ENCODE results near the gene TXNDC17.
A peak's percentile ranks its signal among the peaks of the same experiment; 100 is the strongest.
"Not testable (repeated sequence)": the region's sequence is repeated elsewhere in the genome, so short reads cannot be mapped to it uniquely, and the experiment has no call there.

Gene TXNDC17

DNA sequence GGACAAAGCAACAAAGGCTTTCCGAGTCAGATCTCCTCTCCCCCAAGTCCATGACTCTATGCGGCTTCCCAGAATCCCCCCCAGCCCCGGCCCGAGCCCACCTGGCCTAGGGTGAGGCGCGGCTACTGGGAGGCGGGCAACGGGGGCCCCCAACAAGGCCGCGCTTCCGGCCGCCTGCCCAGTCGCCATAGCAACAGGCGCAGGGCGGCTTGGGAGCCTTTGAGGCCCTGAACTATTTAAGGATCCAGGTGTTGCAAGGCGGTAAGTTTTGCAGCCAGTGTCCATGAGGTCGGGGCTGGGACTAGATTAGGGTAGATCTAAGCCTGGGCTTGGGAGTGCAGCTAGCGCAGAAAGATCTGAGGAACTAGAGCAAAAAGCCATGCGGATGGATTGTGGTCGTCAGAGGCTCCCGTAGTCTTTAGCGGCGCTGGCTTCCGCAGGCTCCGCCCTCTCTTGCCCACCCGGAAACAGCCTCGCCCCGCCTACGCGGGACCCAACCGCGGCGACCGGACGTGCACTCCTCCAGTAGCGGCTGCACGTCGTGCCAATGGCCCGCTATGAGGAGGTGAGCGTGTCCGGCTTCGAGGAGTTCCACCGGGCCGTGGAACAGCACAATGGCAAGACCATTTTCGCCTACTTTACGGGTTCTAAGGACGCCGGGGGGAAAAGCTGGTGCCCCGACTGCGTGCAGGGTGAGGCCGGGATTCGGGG, at the start of gene TXNDC17, which contains the start of gene KIAA0753:
Gene TXNDC17 (plus strand): TSS at position 525 of the 711 bp plus-strand sequence. CDS start 23 bp downstream, at position 548.
Gene KIAA0753 (minus strand): TSS at position 176 of the 711 bp plus-strand sequence. CDS start 5,608 bp downstream, outside the sequence.
- peak; percentile 83 for DNase-seq

DNA sequence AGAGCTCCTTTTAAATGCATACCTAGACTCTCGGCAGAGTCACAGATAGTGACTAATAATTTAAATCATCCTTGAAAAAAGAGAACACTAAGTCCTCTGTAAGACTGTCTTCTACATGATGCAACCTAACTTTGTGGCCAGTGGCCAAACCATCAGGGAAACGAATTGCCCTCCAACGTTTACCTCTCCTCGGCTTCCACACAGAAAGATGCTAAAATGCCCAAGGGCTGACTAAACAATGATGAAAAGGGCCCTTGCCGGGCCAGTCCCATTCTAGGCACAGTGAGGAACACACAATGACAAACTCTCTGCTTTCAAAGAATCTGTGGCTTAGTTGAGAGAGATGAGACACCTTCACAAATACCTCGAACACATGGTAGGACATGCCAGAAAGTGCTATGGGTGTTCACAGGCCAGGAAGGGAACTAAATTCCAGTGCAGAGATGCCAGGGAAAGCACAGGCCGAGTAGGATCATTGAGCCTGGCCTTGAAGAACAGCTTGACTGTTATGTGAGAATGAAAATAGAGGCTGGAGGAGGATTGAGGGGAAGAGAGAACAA, 49.2 kb upstream of the TXNDC17 start:
- DNase-seq = no peak

DNA sequence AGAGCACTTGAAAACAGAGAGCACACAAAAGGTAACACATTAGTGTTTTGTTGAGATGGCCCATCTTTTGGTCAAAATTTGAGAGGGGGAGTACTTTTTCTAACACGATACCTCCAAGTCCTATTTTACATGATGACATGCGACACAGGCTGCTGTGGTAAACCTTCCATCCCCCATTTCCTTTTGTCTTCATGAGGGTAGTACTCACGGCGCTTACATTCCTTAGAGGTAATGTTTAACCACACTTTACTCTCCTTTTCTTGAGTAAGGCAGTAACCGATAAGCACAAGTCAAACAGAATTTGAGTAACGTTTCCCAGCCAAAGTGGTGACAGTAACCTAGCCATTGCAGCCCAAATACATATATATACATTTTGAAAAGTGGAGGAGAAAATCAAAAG, 48.7 kb upstream of the TXNDC17 start:
- DNase-seq = no peak

DNA sequence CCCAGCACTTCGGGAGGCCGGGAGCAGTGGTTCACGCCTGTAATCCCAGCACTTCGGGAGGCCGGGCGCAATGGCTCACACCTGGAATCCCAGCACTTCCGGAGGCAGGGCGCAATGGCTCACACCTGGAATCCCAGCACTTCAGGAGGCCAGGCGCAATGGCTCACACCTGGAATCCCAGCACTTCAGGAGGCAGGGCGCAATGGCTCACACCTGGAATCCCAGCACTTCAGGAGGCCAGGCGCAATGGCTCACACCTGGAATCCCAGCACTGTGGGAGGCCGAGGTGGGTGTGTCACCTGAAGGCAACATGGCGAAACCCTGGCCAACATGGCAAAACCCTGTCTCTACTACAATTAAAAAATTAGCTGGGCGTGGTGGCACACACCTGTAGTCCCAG, 47.5 kb upstream of the TXNDC17 start:
- not testable (repeated sequence) for DNase-seq

DNA sequence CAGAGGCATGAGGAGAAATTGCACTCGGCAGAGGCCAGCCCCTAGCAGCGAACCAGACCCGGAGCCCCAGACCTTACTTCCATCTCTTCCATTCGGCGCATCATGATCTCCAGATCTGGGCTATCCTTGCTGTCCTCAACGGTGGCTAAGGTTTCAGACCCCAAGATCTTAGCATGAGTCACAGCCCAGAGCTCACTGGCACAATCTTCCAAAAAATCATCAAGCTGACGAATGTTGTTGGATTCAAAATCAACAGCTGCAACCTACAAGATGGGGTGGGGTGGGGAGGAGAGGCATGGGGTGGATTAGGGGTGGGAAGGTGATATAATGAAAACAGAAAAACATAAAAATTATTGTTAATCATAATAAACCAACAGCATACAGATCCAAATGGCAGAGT, 44.8 kb upstream of the TXNDC17 start:
- no peak for DNase-seq

DNA sequence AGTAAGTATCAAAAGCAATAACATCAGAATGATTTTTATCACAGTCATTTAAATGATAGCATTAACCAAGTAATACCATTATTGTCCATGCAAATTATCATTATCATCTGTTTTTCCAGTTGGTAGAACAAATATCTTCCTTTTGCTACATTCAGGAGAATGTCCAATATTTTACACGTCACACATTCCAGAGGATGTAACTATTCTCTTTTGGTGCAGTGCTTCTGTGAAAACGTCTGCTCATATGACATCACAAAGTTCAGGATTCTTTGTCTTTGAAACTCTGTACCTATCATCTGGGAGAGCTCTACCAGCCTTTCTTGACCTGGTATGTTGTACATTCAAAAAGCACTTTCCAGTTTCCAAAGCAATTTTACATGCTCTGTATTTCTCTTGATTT, 44.3 kb upstream of the TXNDC17 start:
- no peak for DNase-seq

DNA sequence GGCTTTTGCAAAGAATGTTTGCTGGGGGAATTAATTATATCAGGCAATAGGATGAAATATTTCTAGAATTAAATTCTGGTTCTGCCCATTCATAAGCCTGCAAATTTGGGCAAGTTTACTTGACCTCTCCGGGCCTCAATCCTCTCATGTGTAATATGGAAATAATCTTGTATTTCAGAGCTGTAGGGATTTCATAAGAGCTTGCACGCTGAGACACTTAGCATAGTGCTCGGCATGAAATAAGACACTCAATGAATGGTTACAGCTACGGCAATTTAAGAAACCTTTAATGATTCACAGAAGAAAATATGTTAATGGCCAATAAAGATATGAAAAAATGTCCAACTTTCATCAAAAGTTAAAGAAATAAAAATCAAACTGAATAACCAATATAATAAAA, 43.9 kb upstream of the TXNDC17 start:
- no peak for DNase-seq

DNA sequence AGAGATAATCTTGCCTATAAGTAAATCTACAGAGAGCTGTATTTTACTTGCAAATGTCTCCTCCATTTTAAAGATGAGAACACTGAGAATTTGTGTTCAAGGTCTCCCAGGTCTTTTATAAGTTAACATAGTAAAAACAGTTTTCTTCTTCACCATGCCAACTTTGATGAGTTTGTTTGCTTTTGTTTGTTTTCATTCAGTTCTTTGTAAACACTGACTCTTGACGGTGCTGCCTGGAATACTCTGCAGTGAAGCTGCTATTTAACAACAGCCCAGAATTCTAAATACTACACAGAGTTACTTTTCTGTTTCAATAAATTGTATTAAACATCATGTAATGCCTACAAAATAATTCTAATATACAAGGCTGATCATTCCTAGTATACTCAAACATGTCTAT, 43.1 kb upstream of the TXNDC17 start:
- DNase-seq = no peak

DNA sequence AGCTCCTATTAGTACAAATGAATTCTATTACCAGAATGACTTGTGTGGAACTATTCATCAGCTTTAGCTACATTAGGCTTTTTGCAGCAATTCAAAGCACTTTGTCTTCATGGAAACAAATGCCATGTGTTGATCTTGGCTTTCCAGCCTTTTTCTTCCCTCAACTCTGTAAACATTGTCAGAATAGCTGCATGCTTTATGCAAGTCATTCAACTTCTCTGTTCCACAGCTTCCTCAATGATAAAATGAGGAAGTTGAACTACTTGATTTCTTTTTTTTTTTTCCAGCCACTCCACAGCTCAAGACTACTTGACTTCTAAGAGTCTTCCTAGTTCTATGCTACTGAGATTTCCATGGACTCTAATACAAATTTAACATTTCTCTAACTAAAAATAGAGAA, 41.5 kb upstream of the TXNDC17 start:
- no peak for DNase-seq

DNA sequence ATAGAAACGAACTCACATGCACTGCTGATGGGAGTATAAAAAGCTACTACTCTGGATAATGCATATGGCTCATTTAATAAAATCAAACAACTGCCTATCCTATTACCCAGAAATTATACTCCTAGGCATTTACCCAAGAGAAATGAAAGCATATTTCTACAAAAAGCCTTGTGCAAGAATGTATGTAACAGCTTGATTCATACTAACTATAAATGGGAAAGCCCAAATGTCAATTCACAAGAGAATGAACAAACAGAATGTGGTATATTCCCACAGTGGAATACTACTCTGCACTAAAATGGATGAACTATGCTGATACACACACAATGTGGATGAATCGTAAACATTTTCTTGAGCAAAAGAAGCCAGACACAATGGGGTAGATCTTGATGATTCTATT, 38.7 kb upstream of the TXNDC17 start:
- DNase-seq = no peak

DNA sequence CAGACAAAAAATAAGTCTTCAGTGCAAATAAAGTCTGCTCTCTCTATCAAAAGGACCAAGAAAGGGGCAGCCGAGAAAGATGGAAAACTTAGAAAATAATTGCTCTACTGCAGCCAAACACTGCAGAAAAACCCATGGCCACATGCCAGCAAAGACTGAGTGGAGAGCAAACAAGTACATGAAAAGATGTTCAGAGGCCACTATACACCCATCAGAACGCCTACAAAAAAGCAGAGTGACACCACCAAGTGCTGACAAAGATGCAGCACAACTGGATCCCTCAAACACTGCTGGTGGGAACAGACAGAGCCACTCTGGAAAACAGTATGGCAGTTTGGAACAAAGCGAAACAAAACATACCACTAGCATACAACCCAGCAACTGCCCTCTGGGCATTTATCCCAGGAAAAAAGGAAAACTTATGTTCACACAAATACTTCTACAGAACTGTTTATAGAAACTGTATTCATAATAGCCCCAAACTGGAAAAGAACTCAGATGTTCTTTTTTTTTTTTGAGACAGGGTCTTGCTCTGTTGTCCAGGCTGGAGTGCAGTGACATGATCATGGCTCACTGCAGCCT, 37.0 kb upstream of the TXNDC17 start:
- no peak for DNase-seq

DNA sequence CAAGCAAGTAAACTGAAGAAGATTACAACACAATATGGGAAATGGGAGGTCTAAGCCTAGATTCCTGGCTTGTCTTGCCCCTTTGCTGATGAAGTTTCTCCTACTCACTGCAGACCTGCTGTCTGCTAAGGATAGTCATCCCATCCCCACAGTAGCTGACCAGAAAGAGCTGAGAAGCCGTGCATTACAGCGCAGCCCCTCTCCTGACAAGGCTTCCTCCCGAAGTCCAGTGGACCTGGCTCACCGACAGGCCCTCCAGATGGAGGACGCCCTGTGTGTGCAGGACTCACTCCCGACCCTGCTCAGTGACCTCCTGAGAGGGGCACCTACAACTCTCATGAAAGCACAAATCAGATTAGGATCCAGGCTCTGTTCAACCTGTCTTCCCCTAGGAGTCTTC, 35.7 kb upstream of the TXNDC17 start:
- no peak for DNase-seq

DNA sequence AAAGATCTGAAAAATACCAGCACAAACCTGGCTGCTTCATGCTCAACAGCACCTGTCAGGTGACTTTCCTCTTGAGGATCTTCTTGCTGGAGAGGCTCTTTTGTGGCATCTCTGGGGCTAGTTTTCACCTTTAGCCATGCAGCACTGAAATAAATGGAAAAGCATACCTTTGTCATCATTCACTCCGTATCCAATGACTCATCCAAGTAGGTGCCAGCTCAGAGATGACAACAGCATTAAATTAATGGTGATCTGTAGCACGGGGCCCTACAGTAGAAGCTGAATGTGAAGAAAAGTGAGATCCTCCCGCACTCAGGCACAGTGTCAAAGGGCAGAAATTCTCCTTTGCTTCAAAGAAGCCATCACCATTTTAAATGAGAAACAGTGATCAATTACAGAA, 32.5 kb upstream of the TXNDC17 start:
- no peak for DNase-seq

DNA sequence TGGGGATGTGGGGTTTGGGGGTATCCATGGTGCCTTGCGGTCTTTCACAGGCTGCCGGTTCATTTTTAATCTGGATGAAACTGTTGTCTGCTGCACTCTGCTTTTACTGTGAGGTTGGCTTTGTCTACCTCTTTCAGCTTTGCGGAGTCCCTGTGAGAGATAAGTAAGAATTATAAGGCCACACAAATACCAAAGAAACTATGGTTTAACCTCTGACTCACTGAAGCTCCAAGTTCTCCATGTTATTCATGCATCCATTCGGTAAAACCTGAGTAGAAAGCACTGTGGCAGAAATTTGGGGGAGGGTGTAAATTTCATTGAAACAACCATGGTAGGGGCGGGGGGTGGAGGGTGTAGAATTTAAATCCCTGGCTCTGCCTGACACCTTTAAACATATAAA, 30.8 kb upstream of the TXNDC17 start:
- no peak for DNase-seq

DNA sequence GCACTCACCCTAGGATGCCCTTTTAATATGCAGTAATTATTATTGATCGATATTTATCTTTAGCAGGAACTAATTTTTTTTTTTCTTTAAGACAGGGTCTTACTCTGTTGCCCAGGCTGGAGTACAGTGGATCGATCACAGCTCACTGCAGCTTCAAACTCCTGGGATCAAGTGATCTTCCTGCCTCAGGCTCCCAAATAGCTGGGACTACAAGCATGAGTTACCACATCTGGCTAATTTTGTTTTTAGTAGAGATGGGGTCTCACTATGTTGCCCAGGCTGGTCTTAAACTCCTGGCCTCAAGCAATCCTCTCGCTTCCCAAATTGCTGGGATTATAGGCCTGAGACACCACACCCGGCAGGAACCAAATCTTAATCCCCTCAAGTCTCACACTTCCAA, 29.6 kb upstream of the TXNDC17 start:
- DNase-seq = no peak

DNA sequence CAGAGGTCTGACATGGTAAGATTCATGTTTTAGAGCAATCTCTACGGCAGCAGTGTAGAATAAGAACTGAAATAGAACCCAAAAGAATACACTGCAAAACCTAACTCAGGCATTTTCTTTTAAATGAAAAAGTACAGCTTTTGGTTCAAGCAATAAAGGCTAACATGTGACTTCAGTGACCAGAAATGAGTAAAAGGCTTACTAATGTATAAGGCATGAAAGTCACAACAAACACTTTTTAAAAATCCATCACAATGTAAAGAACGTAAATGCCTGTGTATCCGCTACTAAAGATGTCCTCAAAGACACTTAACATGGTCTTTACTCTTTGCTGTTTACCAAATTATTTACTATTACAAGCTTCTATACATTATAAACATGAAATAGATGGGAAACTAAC, 16.9 kb upstream of the TXNDC17 start:
- no peak for DNase-seq

DNA sequence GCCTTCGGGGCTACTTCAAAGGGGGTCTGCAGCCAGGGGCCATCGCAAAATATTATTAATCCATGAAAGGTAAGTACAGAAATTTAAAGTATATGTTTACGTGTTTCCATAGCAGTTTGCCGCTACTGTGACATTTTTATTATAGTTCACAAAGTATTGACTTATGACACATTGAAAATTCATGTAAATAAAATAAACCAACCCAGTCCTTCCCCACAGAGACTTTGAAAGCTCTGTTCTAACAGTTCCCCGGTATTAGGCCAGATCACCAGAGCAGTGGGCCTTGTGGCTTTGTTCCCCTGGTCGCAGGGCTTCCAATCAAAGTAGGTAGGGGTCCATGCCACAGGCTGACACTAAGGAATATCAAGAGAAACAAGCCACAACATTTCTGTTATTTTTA, 14.2 kb upstream of the TXNDC17 start:
- no peak for DNase-seq

DNA sequence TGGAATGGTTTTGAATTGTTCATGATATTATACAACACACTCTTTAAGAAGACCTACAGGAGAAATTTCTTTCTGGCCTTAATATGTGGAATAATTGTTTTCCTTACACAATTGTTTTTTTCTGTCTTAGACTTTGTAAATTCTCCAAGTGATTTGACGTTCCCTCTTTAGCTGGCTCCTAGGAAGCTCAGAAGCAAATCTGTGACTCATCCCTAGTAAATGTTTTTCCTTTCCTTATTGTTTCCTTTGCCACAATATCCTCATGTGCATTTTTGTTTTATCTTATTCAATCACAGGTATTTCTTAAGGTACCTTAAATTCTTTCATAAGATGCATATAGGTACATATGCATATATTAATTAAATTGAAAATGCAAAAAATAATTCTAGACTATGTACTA, 13.8 kb upstream of the TXNDC17 start:
- no peak for DNase-seq

DNA sequence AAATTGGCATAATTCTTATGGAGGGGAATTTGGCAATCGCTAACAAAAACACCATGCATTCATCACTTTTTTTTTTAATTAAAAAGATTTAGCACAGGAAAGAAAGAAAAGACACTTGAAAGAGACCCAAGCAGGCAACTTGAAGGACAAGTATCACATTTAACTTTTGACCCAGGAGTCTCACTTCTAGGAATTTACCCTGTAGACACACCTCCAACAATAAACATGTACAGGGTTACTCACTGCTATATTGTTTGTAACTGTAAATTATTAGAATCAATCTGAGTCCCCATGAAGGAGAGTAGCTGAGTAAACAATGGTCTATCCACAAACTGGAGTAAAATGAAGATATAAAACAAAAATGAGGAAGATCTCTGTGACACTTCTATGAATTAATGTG, 10.5 kb upstream of the TXNDC17 start:
- no peak for DNase-seq

DNA sequence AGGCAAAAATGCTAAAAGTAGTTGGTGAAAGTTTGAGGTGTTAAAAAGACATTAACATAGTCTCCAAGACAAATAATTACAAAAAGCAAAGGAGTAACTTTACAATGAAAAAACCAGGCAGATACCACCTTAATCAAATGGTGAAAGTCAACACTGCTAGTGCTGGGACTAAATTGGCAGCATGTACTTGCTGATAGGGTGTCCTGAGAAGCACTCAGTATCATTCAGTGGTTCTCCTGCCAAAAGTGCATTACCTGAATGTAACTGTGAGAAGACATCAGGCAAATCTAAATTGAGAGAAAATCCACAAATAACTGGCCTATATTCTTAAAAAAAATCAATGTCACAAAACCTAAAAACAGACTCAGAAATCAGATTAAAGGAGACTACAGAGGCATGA, 8.3 kb upstream of the TXNDC17 start:
- no peak for DNase-seq

DNA sequence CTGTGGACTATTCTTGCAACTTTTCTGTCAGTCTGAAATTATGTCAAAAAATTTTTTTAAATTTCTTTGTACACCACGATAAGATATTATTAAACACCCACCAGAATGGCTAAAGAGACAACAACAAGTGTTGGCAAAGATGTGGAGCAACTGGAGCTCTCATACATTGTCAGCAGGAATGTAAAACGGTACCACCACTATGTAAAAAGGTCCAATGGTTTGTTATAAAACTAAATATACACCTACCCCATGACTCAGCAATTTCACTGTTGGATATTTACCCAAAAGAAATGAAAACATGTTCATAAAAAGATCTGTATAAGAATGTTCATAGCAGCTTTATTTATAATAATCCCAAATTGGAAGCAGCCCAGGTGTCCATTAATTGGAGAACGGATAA, 7.6 kb upstream of the TXNDC17 start:
- DNase-seq = no peak

DNA sequence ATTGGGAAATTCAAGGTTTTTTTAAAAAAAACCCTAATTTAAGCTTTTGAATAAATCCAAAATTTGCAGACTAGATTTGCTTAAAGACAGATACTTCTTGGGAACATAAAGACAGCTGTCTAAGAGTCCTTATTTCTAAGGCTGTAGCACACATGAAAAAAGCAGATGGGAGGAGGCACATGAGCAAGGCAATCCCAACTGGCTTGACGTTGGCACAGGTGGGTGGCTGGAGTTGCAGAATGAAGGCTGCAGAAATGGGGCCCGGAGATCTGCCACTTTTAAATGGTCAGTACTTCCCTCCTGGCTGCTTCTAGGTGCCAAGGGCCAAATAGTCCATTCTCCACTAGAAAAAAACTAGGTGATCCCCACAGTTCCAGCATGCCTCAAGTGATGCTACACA, 4.8 kb upstream of the TXNDC17 start:
- no peak for DNase-seq

DNA sequence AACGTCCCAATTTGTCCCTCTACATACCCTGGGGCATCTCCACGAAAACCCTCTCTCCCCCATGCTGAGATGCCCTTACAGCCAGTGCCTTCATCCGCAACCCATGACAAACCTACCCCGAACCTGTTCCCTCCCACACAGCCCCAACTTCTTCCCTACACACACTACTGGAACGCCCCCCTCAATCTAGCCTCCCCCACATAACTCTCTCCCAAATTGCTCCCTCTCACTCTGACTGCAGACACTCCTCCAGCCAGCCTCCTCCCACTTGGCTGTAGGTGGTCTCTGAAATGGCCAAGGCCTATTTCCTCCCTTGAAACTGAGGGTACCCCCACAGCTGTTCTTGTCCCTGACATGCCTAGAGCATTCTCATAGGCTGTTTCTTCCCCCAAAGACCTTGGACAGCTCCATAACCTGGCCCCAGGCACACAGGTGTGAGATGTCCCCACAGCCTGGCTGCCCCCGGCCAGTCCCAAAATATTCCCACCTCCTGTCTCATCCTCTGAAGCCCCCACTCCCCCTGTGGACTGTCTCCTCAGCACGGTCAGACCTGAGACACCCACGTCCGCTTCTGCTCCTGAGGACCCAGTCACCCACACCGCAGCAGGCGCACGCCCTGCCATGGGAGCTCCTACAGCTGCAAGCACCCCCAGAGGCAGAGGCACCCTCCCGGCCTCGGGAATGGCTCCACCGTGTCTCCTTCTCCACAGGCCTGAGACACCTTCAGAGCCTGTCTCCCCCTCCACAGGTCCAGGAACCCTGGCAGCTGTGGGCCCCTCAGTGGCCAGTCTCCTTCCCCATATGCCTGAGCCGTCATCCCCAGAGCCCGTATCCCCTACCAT, 4.0 kb upstream of the TXNDC17 start:
- DNase-seq = no peak

DNA sequence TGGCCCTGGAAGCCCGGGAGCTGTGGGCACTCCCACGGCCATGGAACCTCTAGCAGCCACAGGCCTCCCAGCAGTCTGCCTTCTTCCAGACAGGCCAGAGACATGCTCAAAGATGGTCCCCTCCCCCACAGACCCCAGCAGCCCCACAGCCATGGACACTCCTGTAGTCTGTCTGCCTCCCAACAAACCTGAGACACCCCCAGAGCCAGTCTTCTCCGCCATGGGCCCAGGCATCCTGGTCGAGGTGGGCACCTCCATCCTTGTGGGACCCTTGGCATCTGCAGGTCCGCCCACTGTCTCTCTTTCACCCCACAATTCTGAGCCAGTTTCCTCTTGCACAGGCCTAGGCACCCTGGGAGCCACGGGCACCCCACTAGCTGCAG, 3.4 kb upstream of the TXNDC17 start:
- no peak for DNase-seq

All from activated CD4-positive, alpha-beta T cell treated with anti-CD3 and anti-CD28 coated beads, Interleukin-2, amount 50 U/mL, for 1 hour (primary cell).